ENCODE measurements around the gene KNSTRN. TPM values are rescaled to one million over a fixed set of nuclear protein-coding genes. Genes with fewer than 3 reads are reported as not detected.

KNSTRN gene
- total RNA-seq, 4 donors from 2014 or later: 10.8 to 30.9 (median 22.1) TPM

DNA sequence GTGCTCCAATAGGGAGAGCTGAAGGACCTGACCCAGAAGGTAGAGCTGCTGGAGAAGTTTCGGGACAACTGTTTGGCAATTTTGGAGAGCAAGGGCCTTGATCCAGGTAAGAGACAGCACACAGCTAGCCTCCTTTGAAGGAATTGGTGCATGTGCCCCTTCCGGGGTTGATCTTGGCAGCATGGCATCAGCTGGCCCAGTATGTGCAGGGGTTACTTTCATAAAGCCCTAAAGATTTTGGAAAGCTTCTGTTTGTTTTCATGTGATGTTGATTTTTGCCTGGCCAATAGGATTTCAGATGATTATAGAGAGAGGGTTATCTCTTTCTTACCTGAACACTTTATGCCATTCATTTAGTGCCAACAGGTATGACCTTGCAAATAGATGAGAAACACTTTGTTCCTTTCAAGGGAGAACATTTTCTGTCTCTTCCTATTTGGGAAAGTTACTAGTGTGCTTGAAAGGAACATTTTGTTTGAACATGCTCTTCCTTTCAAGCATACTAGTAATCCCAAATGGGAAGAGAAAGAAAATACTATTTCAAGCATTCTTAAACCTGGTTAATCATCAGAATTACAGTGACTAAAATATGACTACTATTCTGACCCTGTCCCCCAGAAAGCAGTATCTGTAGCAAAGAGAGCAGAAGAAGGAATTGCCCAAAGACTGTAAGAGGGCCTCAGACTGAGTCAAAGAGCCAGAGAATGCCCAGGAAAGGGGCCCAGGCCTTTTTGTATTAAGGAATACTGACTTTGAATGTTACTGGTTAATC is 7.5 kb downstream of the KNSTRN start:
- no peak overlapping the region for H3K4me3 ChIP-seq
- DNase-seq (no peak), ATAC-seq (no peak)
- H3K4me1 ChIP-seq: no peaks in the 10 kb centered on the region
- H3K9me3 ChIP-seq: no peaks in the 10 kb centered on the region
- in situ Hi-C loops (cut with MboI; ENCODE audit: low sequenced_read_pairs in 4 of 4) (no loop called here), intact Hi-C loops (cut with DNase I; ENCODE audit: low total_unique reads) (no loop called here)
- no peak overlapping the region for H3K27ac ChIP-seq
- no peak for TF ChIP-seq POLR2A (IDR thresholded peaks at IDR 0.05)
- TF ChIP-seq, protein P1, sequence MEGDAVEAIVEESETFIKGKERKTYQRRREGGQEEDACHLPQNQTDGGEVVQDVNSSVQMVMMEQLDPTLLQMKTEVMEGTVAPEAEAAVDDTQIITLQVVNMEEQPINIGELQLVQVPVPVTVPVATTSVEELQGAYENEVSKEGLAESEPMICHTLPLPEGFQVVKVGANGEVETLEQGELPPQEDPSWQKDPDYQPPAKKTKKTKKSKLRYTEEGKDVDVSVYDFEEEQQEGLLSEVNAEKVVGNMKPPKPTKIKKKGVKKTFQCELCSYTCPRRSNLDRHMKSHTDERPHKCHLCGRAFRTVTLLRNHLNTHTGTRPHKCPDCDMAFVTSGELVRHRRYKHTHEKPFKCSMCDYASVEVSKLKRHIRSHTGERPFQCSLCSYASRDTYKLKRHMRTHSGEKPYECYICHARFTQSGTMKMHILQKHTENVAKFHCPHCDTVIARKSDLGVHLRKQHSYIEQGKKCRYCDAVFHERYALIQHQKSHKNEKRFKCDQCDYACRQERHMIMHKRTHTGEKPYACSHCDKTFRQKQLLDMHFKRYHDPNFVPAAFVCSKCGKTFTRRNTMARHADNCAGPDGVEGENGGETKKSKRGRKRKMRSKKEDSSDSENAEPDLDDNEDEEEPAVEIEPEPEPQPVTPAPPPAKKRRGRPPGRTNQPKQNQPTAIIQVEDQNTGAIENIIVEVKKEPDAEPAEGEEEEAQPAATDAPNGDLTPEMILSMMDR (IDR thresholded peaks at IDR 0.05 in 4 of 5, conservative IDR thresholded peaks at IDR 0.05 in 1 of 5): no peak
- peaks cover 0 to 63% of the 10 kb centered on the region in 2 donors for H3K36me3 ChIP-seq
- no peaks in the 10 kb centered on the region for H3K27me3 ChIP-seq

GRCh38 chr15:40392986-40393948 is 10.7 kb downstream of the KNSTRN start:
- Histone ChIP-seq H3K27me3 (no peaks in the 10 kb centered on the region), H3K9me3 (no peaks in the 10 kb centered on the region), H3K4me1 (peaks cover 0 to 2% of the 10 kb centered on the region in 2 donors), H3K27ac (no peak overlapping the region), H3K36me3 (peaks cover 0 to 49% of the 10 kb centered on the region in 2 donors), H3K4me3 (no peak overlapping the region)
- in situ Hi-C loops (cut with MboI; ENCODE audit: low sequenced_read_pairs in 4 of 4): no loop called here
- ATAC-seq (no peak), DNase-seq (no peak)
- TF ChIP-seq, protein P1 (IDR thresholded peaks at IDR 0.05 in 4 of 5, conservative IDR thresholded peaks at IDR 0.05 in 1 of 5): no peak
- TF ChIP-seq POLR2A (IDR thresholded peaks at IDR 0.05): no peak
- intact Hi-C loops (cut with DNase I; ENCODE audit: low total_unique reads): no loop called here

- no peak for DNase-seq
- ATAC-seq: no peak
- in situ Hi-C loops (cut with MboI; ENCODE audit: low sequenced_read_pairs in 4 of 4): no loop called here
- Histone ChIP-seq H3K27me3 (no peaks in the 10 kb centered on the region), H3K4me3 (no peak overlapping the region), H3K9me3 (no peaks in the 10 kb centered on the region), H3K4me1 (peaks cover 0 to 2% of the 10 kb centered on the region in 2 donors), H3K36me3 (peaks cover 0 to 12% of the 10 kb centered on the region in 2 donors), H3K27ac (no peak overlapping the region)
- TF ChIP-seq POLR2A (IDR thresholded peaks at IDR 0.05): no peak
- TF ChIP-seq, protein P1 (IDR thresholded peaks at IDR 0.05 in 4 of 5, conservative IDR thresholded peaks at IDR 0.05 in 1 of 5): no peak
- intact Hi-C loops (cut with DNase I; ENCODE audit: low total_unique reads): no loop called here
Measured at GRCh38 chr15:40397688-40398412, 15.3 kb downstream of the KNSTRN start.

DNA sequence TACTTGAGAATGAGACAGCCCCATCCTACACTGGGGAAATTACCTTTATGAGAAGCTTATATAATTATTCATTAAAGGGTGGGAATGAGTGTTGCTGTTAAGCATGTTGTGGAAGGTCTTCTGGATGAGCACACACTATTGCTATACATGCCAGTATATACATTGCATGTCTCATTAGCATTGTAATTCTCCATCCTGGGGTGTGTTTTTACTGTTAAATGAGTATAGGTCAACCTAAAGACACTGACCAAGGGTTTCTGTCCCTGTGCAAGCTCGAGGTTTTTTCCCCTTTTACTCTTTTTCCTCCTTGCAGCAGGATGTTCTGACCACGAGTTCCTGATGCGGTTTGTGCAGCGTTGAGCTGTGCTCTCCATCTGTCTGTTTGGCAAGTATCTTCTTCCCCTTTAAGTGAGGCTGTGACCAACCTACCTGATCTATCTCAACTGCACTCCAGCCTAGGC is 15.9 kb downstream of the KNSTRN start:
- no peak overlapping the region for H3K27ac ChIP-seq

More for the DNA sequence above, 15.9 kb downstream of the KNSTRN start:
- no peak overlapping the region for H3K4me3 ChIP-seq
- intact Hi-C loops (cut with DNase I; ENCODE audit: low total_unique reads) (no loop called here), in situ Hi-C loops (cut with MboI; ENCODE audit: low sequenced_read_pairs in 4 of 4) (no loop called here)
- peaks cover 0 to 8% of the 10 kb centered on the region in 2 donors for H3K36me3 ChIP-seq
- DNase-seq (peak in 1 of 2 donors; percentile 13), ATAC-seq (no peak)
- no peaks in the 10 kb centered on the region for H3K9me3 ChIP-seq
- peaks cover 0 to 2% of the 10 kb centered on the region in 2 donors for H3K4me1 ChIP-seq
- no peaks in the 10 kb centered on the region for H3K27me3 ChIP-seq
- TF ChIP-seq POLR2A (IDR thresholded peaks at IDR 0.05): no peak
- TF ChIP-seq, protein P1 (IDR thresholded peaks at IDR 0.05 in 4 of 5, conservative IDR thresholded peaks at IDR 0.05 in 1 of 5): no peak
